CD4-positive, alpha-beta T cell (primary cell): ENCODE results near the gene TMIE. TPM values are rescaled to one million over a fixed set of nuclear protein-coding genes. Genes with fewer than 3 reads are reported as not detected.

Source experiments
- ATAC-seq: fragments of 200-7000 bp; cut with Tn5 transposase; one replicate; pipeline ENCODE4 v1.10.0; 2022; ENCODE audit warnings: mild to moderate bottlenecking; ENCODE audit not compliant: poor library complexity
- CTCF ChIA-PET: fragments of 350-600 bp; sonication (Branson Sonifier 250); formaldehyde crosslinking; loops from one replicate; lab custom pipeline; 2021; ENCODE audit warnings: antibody characterized with exemption, inconsistent platforms; lab: Charles Lee
- POLR2A ChIA-PET: fragments of 350-600 bp; sonication (Branson Sonifier 250); formaldehyde crosslinking; loops from one replicate; lab custom pipeline; 2021; ENCODE audit warnings: antibody characterized with exemption, inconsistent platforms; lab: Charles Lee
- DNase-seq, 14 experiments: peaks; one replicate each; pipeline ENCODE4 v3.0.0-alpha.2; 2013 to 2020; ENCODE audit warnings: mixed read lengths in 2 of 14
- H3K27ac ChIP-seq, 2 donors: one replicate each; pipeline versions ENCODE4 v1.5.1 to v1.7.0; 2013; ENCODE audit warnings: low read length in 2 of 2, low read depth in 1 of 2, mild to moderate bottlenecking in 1 of 2
- H3K27me3 ChIP-seq, 2 experiments: 1 replicate in 1 of 2; 2 replicates in 1 of 2; pipeline versions ENCODE4 v1.6.1 to v1.7.0; 2013; ENCODE audit warnings: low read length in 2 of 2, control low read depth in 1 of 2, mild to moderate bottlenecking in 1 of 2, moderate library complexity in 1 of 2; ENCODE audit not compliant: insufficient read depth in 2 of 2, control insufficient read depth in 1 of 2
- H3K36me3 ChIP-seq: one replicate; pipeline ENCODE4 v1.6.1; 2013; ENCODE audit warnings: low read length, control low read depth; ENCODE audit not compliant: insufficient read depth
- H3K4me1 ChIP-seq: one replicate; pipeline ENCODE4 v1.6.1; 2013; ENCODE audit warnings: low read length, control low read depth; ENCODE audit not compliant: insufficient read depth
- H3K4me3 ChIP-seq: one replicate; pipeline ENCODE4 v1.5.1; 2013; ENCODE audit warnings: mild to moderate bottlenecking, low read length, moderate library complexity
- H3K9me3 ChIP-seq, 2 experiments: 1 replicate in 1 of 2; 2 replicates in 1 of 2; pipeline versions ENCODE4 v1.6.1 to v1.7.0; 2013; ENCODE audit warnings: low read length in 2 of 2, mild to moderate bottlenecking in 2 of 2, control low read depth in 1 of 2, moderate library complexity in 1 of 2; ENCODE audit not compliant: control insufficient read depth in 1 of 2, insufficient read depth in 1 of 2
- H3K27ac Mint-ChIP-seq: one replicate; pipeline ENCODE4 v1.8.0; 2020; ENCODE audit warnings: mixed read lengths
- H3K27me3 Mint-ChIP-seq: one replicate; pipeline ENCODE4 v1.8.0; 2021; ENCODE audit warnings: mixed read lengths
- H3K36me3 Mint-ChIP-seq: one replicate; pipeline ENCODE4 v1.8.0; 2021; ENCODE audit warnings: low read depth, mixed read lengths
- H3K4me1 Mint-ChIP-seq: one replicate; pipeline ENCODE4 v1.8.0; 2021; ENCODE audit warnings: low read depth, mixed read lengths
- H3K4me3 Mint-ChIP-seq: one replicate; pipeline ENCODE4 v1.8.0; 2020; ENCODE audit warnings: mild to moderate bottlenecking, mixed read lengths
- H3K9me3 Mint-ChIP-seq: one replicate; pipeline ENCODE4 v1.8.0; 2020; ENCODE audit warnings: mixed read lengths
- intact Hi-C, 2 experiments: fragments of 100-400 bp; cut with DNase I in 1 of 2; cut with micrococcal nuclease in 1 of 2; formaldehyde crosslinking; loops; one replicate each; pipeline versions ENCODE4 v1.15.1 to v1.9.0; 2023 to 2025; cut with DNase I, micrococcal nuclease
- total RNA-seq, 174 experiments: library from RNA in 2 of 174; stranded (reverse) in 2 of 174; gene quantifications; one replicate each; pipeline ENCODE4 v1.2.3 and lab custom pipeline; 2021 to 2026
- TF ChIP-seq, protein P1 (sequence below): fragments of 200-600 bp; IDR thresholded peaks from one replicate; pipeline ENCODE4 v1.8.0; 2022; ENCODE audit warnings: antibody characterized with exemption, mild to moderate bottlenecking

Gene TMIE
- total RNA-seq, 2 experiments from 2014 or later = 0.92 to 1.2 TPM

DNA sequence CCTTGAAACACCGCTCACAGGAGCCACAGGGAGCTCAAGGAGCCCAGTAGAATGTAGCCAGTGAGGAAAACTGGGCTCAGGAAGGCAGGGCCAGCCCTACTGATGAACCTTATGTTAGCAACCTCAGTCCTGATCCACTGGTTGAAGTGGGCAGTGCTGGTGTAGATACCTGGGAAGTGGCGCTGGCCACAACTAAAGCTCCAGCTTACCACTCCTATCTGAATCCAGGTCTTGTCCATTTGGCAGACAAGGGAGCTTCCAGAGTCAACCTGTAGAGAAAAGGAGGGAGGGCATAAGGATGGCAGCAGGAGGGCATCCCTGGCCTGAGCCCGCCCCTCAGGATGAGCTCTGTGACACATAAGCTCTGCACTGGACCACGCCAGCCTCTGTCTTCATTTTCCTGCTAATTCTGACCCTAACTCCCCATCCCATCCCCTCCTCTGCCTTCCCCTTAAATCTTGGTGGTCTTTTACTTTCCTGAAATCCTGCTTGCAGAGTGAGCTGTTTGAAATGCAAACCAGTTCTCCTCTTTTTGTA lies 18.6 kb downstream of the TMIE start:
- ATAC-seq = no peak
- intact Hi-C loops = no loop called here
- POLR2A ChIA-PET = no interaction called here
- TF ChIP-seq, protein P1, sequence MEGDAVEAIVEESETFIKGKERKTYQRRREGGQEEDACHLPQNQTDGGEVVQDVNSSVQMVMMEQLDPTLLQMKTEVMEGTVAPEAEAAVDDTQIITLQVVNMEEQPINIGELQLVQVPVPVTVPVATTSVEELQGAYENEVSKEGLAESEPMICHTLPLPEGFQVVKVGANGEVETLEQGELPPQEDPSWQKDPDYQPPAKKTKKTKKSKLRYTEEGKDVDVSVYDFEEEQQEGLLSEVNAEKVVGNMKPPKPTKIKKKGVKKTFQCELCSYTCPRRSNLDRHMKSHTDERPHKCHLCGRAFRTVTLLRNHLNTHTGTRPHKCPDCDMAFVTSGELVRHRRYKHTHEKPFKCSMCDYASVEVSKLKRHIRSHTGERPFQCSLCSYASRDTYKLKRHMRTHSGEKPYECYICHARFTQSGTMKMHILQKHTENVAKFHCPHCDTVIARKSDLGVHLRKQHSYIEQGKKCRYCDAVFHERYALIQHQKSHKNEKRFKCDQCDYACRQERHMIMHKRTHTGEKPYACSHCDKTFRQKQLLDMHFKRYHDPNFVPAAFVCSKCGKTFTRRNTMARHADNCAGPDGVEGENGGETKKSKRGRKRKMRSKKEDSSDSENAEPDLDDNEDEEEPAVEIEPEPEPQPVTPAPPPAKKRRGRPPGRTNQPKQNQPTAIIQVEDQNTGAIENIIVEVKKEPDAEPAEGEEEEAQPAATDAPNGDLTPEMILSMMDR = no peak
- Histone ChIP-seq H3K9me3 (no peaks in the 10 kb centered on the region), H3K36me3 (no peaks in the 10 kb centered on the region), H3K4me3 (no peak overlapping the region), H3K27ac (no peak overlapping the region), H3K4me1 (no peaks in the 10 kb centered on the region), H3K27me3 (peaks cover 0 to 13% of the 10 kb centered on the region in 2 experiments)
- Mint-ChIP-seq H3K36me3 (no peaks in the 10 kb centered on the region), H3K4me3 (no peak overlapping the region), H3K27me3 (peaks cover 32% of the 10 kb centered on the region), H3K9me3 (no peaks in the 10 kb centered on the region), H3K4me1 (no peaks in the 10 kb centered on the region), H3K27ac (no peak overlapping the region)
- no peak for DNase-seq
- CTCF ChIA-PET = interaction anchor here (1.0 kb wide), 1 partner anchor 303 kb away, joined by 3 read pairs; no protein-coding TSS in a partner anchor

DNA sequence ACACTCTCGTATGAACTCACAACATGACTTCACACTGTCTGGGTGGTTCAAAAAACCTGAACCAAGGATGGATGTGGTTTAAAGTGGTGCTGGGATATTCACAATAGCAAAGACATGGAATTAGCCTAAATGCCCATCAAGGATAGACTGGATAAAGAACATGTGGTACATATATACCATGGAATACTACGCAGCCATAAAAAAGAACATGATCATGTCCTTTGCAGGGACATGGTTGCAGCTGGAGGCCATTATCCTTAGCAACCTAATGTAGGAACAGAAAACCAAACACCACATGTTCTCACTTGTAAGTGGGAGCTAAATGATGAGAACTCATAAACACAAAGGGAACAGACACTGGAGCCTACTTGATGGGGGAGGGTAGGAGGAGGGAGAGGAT lies 19.8 kb downstream of the TMIE start:
- peaks cover 0 to 13% of the 10 kb centered on the region in 2 experiments for H3K27me3 ChIP-seq
- no peak overlapping the region for H3K4me3 ChIP-seq
- TF ChIP-seq, protein P1 = no peak
- no peaks in the 10 kb centered on the region for H3K36me3 ChIP-seq
- no peak for ATAC-seq
- H3K27ac ChIP-seq = no peak overlapping the region
- H3K4me3 Mint-ChIP-seq = no peak overlapping the region
- H3K9me3 Mint-ChIP-seq = no peaks in the 10 kb centered on the region
- peaks cover 32% of the 10 kb centered on the region for H3K27me3 Mint-ChIP-seq
- no peaks in the 10 kb centered on the region for H3K9me3 ChIP-seq
- no peak for DNase-seq
- ChIA-PET CTCF (interaction anchor here (1.0 kb wide), 1 partner anchor 302 kb away, joined by 3 read pairs; no protein-coding TSS in a partner anchor), POLR2A (no interaction called here)
- no peaks in the 10 kb centered on the region for H3K36me3 Mint-ChIP-seq
- H3K4me1 Mint-ChIP-seq = no peaks in the 10 kb centered on the region
- no peaks in the 10 kb centered on the region for H3K4me1 ChIP-seq
- H3K27ac Mint-ChIP-seq = no peak overlapping the region
- intact Hi-C loops = no loop called here

DNA sequence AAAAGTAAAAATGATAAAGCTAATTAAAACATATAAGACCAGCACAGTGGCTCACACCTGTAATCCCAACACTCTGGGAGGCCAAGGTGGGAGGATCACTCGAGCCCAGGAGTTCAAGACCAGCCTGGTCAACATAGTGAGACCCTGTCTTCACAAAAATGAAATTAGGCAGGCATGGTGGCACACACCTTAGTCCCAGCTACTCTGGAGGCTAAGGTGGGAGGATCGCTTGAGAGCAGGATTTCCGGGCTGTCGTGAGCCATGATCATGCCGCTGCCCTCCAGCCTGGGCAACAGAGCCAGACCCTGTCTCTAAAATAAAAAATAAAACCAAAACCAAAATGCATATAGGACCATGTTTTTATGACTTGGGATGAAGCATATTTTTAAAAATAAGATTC lies 21.3 kb downstream of the TMIE start:
- Mint-ChIP-seq H3K27me3 (peaks cover 32% of the 10 kb centered on the region), H3K36me3 (no peaks in the 10 kb centered on the region), H3K27ac (no peak overlapping the region), H3K4me1 (no peaks in the 10 kb centered on the region), H3K4me3 (no peak overlapping the region), H3K9me3 (no peaks in the 10 kb centered on the region)
- Histone ChIP-seq H3K4me3 (no peak overlapping the region), H3K36me3 (no peaks in the 10 kb centered on the region), H3K27me3 (peaks cover 0 to 13% of the 10 kb centered on the region in 2 experiments), H3K27ac (no peak overlapping the region), H3K9me3 (no peaks in the 10 kb centered on the region), H3K4me1 (no peaks in the 10 kb centered on the region)
- DNase-seq = no peak
- CTCF ChIA-PET = no interaction called here
- POLR2A ChIA-PET = no interaction called here
- no peak for ATAC-seq
- intact Hi-C loops = no loop called here
- TF ChIP-seq, protein P1 = no peak
